DOHH2 (cell line): Measurements from ENCODE around the gene RXFP2.

Source experiments
- H3F3A ChIP-seq: fragments of 200-600 bp; sonication (generic), shearing (Covaris generic); 2 replicates; pipeline ENCODE4 v1.6.0; 2016; ENCODE audit warnings: antibody characterized with exemption, mild to moderate bottlenecking; ENCODE audit not compliant: control insufficient read depth, insufficient read depth
- H3K27ac ChIP-seq: fragments of 200-600 bp; sonication (generic); 2 replicates; pipeline ENCODE4 v1.5.1; 2014; ENCODE audit warnings: low read depth, mild to moderate bottlenecking, low read length, moderate library complexity
- H3K27me3 ChIP-seq: fragments of 200-600 bp; sonication (generic); 2 replicates; pipeline ENCODE4 v1.6.1; 2014; ENCODE audit warnings: mild to moderate bottlenecking, low read length, mixed read lengths; ENCODE audit not compliant: control insufficient read depth
- H3K36me3 ChIP-seq: fragments of 200-600 bp; sonication (generic); 2 replicates; pipeline ENCODE4 v1.6.1; 2014; ENCODE audit warnings: mild to moderate bottlenecking, low read length, moderate library complexity, mixed read lengths; ENCODE audit not compliant: control insufficient read depth
- H3K4me1 ChIP-seq: fragments of 200-600 bp; sonication (generic); 2 replicates; pipeline ENCODE4 v1.6.1; 2014; ENCODE audit warnings: mild to moderate bottlenecking, low read length, mixed read lengths; ENCODE audit not compliant: control insufficient read depth
- H3K4me2 ChIP-seq: fragments of 200-600 bp; sonication (generic); 2 replicates; pipeline ENCODE4 v1.6.0; 2014; ENCODE audit warnings: mild to moderate bottlenecking, low read length, moderate library complexity
- H3K4me3 ChIP-seq: fragments of 200-600 bp; sonication (generic); 2 replicates; pipeline ENCODE4 v1.5.1; 2014; ENCODE audit warnings: mild to moderate bottlenecking, low read length, mixed read lengths
- H3K79me2 ChIP-seq: fragments of 200-600 bp; sonication (generic); 2 replicates; pipeline ENCODE4 v1.6.1; 2014; ENCODE audit warnings: mild to moderate bottlenecking, low read length, mixed read lengths; ENCODE audit not compliant: control insufficient read depth
- H3K9me2 ChIP-seq: fragments of 200-600 bp; sonication (generic); replicated peaks from 2 replicates; pipeline ENCODE4 v1.6.1; 2014; ENCODE audit warnings: mild to moderate bottlenecking, low read length, mixed read lengths; ENCODE audit not compliant: control insufficient read depth
- H3K9me3 ChIP-seq: fragments of 200-600 bp; sonication (generic); 2 replicates; pipeline ENCODE4 v1.6.1; 2014; ENCODE audit warnings: antibody characterized with exemption, low read length, mixed read lengths; ENCODE audit not compliant: control insufficient read depth, insufficient read depth
- H4K20me1 ChIP-seq: fragments of 200-600 bp; sonication (generic); 2 replicates; pipeline ENCODE4 v1.6.0; 2014; ENCODE audit warnings: low read depth, mild to moderate bottlenecking, antibody characterized with exemption, low read length, moderate library complexity; ENCODE audit not compliant: control insufficient read depth, insufficient read depth
- CTCF ChIP-seq: fragments of 200-600 bp; sonication (generic); IDR thresholded peaks from one replicate; pipeline ENCODE4 v1.5.1; 2014; ENCODE audit warnings: antibody characterized with exemption, mild to moderate bottlenecking, low read depth, low read length; ENCODE audit not compliant: poor library complexity, severe bottlenecking
- EZH2phosphoT487 ChIP-seq: fragments of 200-600 bp; sonication (generic); IDR thresholded peaks from 2 replicates; pipeline ENCODE4 v1.6.1; 2017; ENCODE audit warnings: borderline replicate concordance, mild to moderate bottlenecking, antibody characterized with exemption, low read length, moderate library complexity, mixed read lengths

The RXFP2 gene

GRCh38 chr13:31849206-31849605, 109.9 kb downstream of the RXFP2 start:
- H3K79me2 ChIP-seq: no peaks in the 10 kb centered on the region
- no peaks in the 10 kb centered on the region for H4K20me1 ChIP-seq
- H3K9me2 ChIP-seq: no peaks in the 10 kb centered on the region
- H3K4me3 ChIP-seq: no peak overlapping the region
- H3K27me3 ChIP-seq: peaks cover 49% of the 10 kb centered on the region
- TF ChIP-seq EZH2phosphoT487 (no peak), CTCF (no peak)
- no peak overlapping the region for H3K27ac ChIP-seq
- no peaks in the 10 kb centered on the region for H3K9me3 ChIP-seq
- H3K4me1 ChIP-seq: peaks cover 8% of the 10 kb centered on the region
- H3F3A ChIP-seq: no peaks in the 10 kb centered on the region
- H3K4me2 ChIP-seq: no peak overlapping the region
- no peaks in the 10 kb centered on the region for H3K36me3 ChIP-seq

- no peak overlapping the region for H3K4me2 ChIP-seq
- H3K4me3 ChIP-seq: no peak overlapping the region
- H3K9me3 ChIP-seq: no peaks in the 10 kb centered on the region
- peaks cover 41% of the 10 kb centered on the region for H3K27me3 ChIP-seq
- no peaks in the 10 kb centered on the region for H3F3A ChIP-seq
- H3K27ac ChIP-seq: no peak overlapping the region
- TF ChIP-seq CTCF: no peak
- TF ChIP-seq EZH2phosphoT487: no peak
- H4K20me1 ChIP-seq: no peaks in the 10 kb centered on the region
- H3K9me2 ChIP-seq: no peaks in the 10 kb centered on the region
- peaks cover 8% of the 10 kb centered on the region for H3K4me1 ChIP-seq
- no peaks in the 10 kb centered on the region for H3K36me3 ChIP-seq
- no peaks in the 10 kb centered on the region for H3K79me2 ChIP-seq
Observed at GRCh38 chr13:31850041-31850555, 110.8 kb downstream of the RXFP2 start.

GRCh38 chr13:31851216-31851615, 111.9 kb downstream of the RXFP2 start:
- no peak for TF ChIP-seq CTCF
- TF ChIP-seq EZH2phosphoT487: no peak
- Histone ChIP-seq H3K27me3 (peaks cover 33% of the 10 kb centered on the region), H3K36me3 (no peaks in the 10 kb centered on the region), H3K4me3 (no peak overlapping the region), H3K9me3 (no peaks in the 10 kb centered on the region), H3K27ac (no peak overlapping the region), H3K4me2 (no peak overlapping the region), H4K20me1 (no peaks in the 10 kb centered on the region), H3K4me1 (peaks cover 5% of the 10 kb centered on the region), H3K79me2 (no peaks in the 10 kb centered on the region), H3K9me2 (no peaks in the 10 kb centered on the region), H3F3A (no peaks in the 10 kb centered on the region)
